ENCODE results near the gene PDCL2. TPM values are rescaled to one million over a fixed set of nuclear protein-coding genes. Genes with fewer than 3 reads are reported as not detected.

Gene PDCL2
- total and polyA plus RNA-seq, 2 donors (not counting 1 experiment from before 2014, with no cell fraction given), result not detected

GRCh38 chr4:55571806-55572205 is 20.2 kb downstream of the PDCL2 start:
- no peak overlapping the region for H3K9ac ChIP-seq (ENCODE audit: low read length)
- Mint-ChIP-seq H3K27ac (no peak overlapping the region), H3K4me3 (no peak overlapping the region), H3K27me3 (no peaks in the 10 kb centered on the region), H3K9me3 (ENCODE audit: insufficient read depth) (peaks cover 2% of the 10 kb centered on the region), H3K4me1 (peaks cover 4% of the 10 kb centered on the region)
- intact Hi-C loops (cut with micrococcal nuclease), result no loop called here
- H4K20me1 ChIP-seq (ENCODE audit: control insufficient read depth, insufficient read depth, low read length, poor library complexity, severe bottlenecking), result no peaks in the 10 kb centered on the region
- peaks cover 3 to 13% (median 9%) of the 10 kb centered on the region in 3 donors for H3K9me3 ChIP-seq (ENCODE audit: control extremely low read depth in 1 of 3, control insufficient read depth in 2 of 3, insufficient read depth in 1 of 3, low read length in 2 of 3)
- peaks cover 0 to 3% (median 0%) of the 10 kb centered on the region in 4 experiments for H3K27me3 ChIP-seq (replicated peaks in 1 of 4; ENCODE audit: control extremely low read depth in 1 of 4, control insufficient read depth in 3 of 4, insufficient read depth in 4 of 4, low read length in 3 of 4)
- POLR2A ChIA-PET, result no interaction called here
- H3K36me3 ChIP-seq (replicated peaks in 1 of 2; ENCODE audit: control extremely low read depth in 1 of 2, control insufficient read depth in 1 of 2, extremely low read depth in 1 of 2, insufficient read depth in 2 of 2, low read length in 1 of 2), result no peaks in the 10 kb centered on the region
- DNase-seq, result no peak
- H3K4me2 ChIP-seq (replicated peaks; ENCODE audit: low read depth, low read length, poor library complexity, severe bottlenecking), result no peak overlapping the region
- CTCF ChIA-PET, result no interaction called here
- no peak overlapping the region for H3K4me3 ChIP-seq (ENCODE audit: control extremely low read depth in 1 of 5, extremely low read depth in 1 of 5, insufficient read depth in 1 of 5, low read depth in 2 of 5, low read length in 4 of 5)
- H3K27ac ChIP-seq (ENCODE audit: low read length in 2 of 2), result no peak overlapping the region
- no peak for TF ChIP-seq EZH2 (IDR thresholded peaks at IDR 0.05; ENCODE audit: borderline replicate concordance, insufficient read depth, low read depth, low read length, poor library complexity, severe bottlenecking)
- no peak for TF ChIP-seq CTCF (IDR thresholded peaks at IDR 0.05)
- ATAC-seq (ENCODE audit: low read depth), result no peak
- WGBS (ENCODE audit: insufficient coverage), result 100% methylated on average over 2 of the region's 3 CpGs
- no peaks in the 10 kb centered on the region for H3K79me2 ChIP-seq (ENCODE audit: control insufficient read depth, insufficient read depth, low read length)
- no peaks in the 10 kb centered on the region for H3K4me1 ChIP-seq (ENCODE audit: control insufficient read depth in 2 of 2, insufficient read depth in 2 of 2, low read length in 2 of 2)
- H2AFZ ChIP-seq (ENCODE audit: insufficient read depth, low read depth, low read length, poor library complexity, severe bottlenecking), result no peak overlapping the region

- H3K79me2 ChIP-seq (ENCODE audit: control insufficient read depth, insufficient read depth, low read length), result no peaks in the 10 kb centered on the region
- no peaks in the 10 kb centered on the region for H3K9me3 ChIP-seq (ENCODE audit: control extremely low read depth in 1 of 3, control insufficient read depth in 2 of 3, insufficient read depth in 1 of 3, low read length in 2 of 3)
- no peak for TF ChIP-seq CTCF (IDR thresholded peaks at IDR 0.05)
- TF ChIP-seq EZH2 (IDR thresholded peaks at IDR 0.05; ENCODE audit: borderline replicate concordance, insufficient read depth, low read depth, low read length, poor library complexity, severe bottlenecking), result no peak
- H3K27me3 Mint-ChIP-seq, result no peaks in the 10 kb centered on the region
- no peak overlapping the region for H3K27ac ChIP-seq (ENCODE audit: low read length in 2 of 2)
- H3K36me3 ChIP-seq (replicated peaks in 1 of 2; ENCODE audit: control extremely low read depth in 1 of 2, control insufficient read depth in 1 of 2, extremely low read depth in 1 of 2, insufficient read depth in 2 of 2, low read length in 1 of 2), result no peaks in the 10 kb centered on the region
- POLR2A ChIA-PET, result no interaction called here
- no peaks in the 10 kb centered on the region for H3K4me1 ChIP-seq (ENCODE audit: control insufficient read depth in 2 of 2, insufficient read depth in 2 of 2, low read length in 2 of 2)
- ATAC-seq (ENCODE audit: low read depth), result no peak
- intact Hi-C loops (cut with micrococcal nuclease), result no loop called here
- peaks cover 4% of the 10 kb centered on the region for H3K4me1 Mint-ChIP-seq
- no CpG with 5 or more reads among the region's 1 CpG for WGBS (ENCODE audit: insufficient coverage)
- peaks cover 0 to 3% (median 0%) of the 10 kb centered on the region in 4 experiments for H3K27me3 ChIP-seq (replicated peaks in 1 of 4; ENCODE audit: control extremely low read depth in 1 of 4, control insufficient read depth in 3 of 4, insufficient read depth in 4 of 4, low read length in 3 of 4)
- H3K9me3 Mint-ChIP-seq (ENCODE audit: insufficient read depth), result no peaks in the 10 kb centered on the region
- CTCF ChIA-PET, result no interaction called here
- H2AFZ ChIP-seq (ENCODE audit: insufficient read depth, low read depth, low read length, poor library complexity, severe bottlenecking), result no peak overlapping the region
- no peaks in the 10 kb centered on the region for H4K20me1 ChIP-seq (ENCODE audit: control insufficient read depth, insufficient read depth, low read length, poor library complexity, severe bottlenecking)
- no peak overlapping the region for H3K27ac Mint-ChIP-seq
- no peak overlapping the region for H3K4me3 Mint-ChIP-seq
- H3K9ac ChIP-seq (ENCODE audit: low read length), result no peak overlapping the region
- no peak for DNase-seq
- H3K4me3 ChIP-seq (ENCODE audit: control extremely low read depth in 1 of 5, extremely low read depth in 1 of 5, insufficient read depth in 1 of 5, low read depth in 2 of 5, low read length in 4 of 5), result no peak overlapping the region
- H3K4me2 ChIP-seq (replicated peaks; ENCODE audit: low read depth, low read length, poor library complexity, severe bottlenecking), result no peak overlapping the region
These were observed 23.0 kb downstream of the PDCL2 start for GRCh38 chr4:55568905-55569504.
